Measurements from ENCODE around the gene GPRC5C.

DNA sequence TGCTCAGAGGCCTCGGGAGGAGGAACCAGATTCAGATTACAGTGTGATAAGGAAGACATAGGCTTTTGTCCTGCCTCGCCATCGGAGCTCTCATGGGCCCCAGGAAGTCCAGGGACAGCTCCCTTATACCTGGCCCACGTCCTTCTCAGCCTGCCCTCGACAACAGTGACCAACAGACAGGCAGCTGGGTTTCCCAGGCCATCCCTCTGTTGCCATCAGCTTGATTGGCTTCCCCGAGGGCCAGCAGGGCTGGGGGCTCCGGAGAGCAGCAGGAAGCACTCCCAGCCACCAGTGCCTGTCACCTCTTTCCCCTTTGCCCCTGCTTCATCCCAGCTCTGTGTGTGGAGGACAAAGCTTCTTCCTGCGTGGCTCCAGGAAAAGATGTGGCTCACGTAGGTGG is 52.2 kb downstream of the GPRC5C start:
- TF ChIP-seq SP1 (IDR thresholded peaks at IDR 0.05) = no peak
- TF ChIP-seq FOXA1 (IDR thresholded peaks at IDR 0.05) = no peak
- no peak for TF ChIP-seq CTCF (IDR thresholded peaks at IDR 0.05; ENCODE audit: low read depth, low read length, missing input control)
- no peak for TF ChIP-seq GABPA (IDR thresholded peaks at IDR 0.05 in 1 of 2, conservative IDR thresholded peaks at IDR 0.05 in 1 of 2)

Data from liver (tissue), 3 donors.